Subcutaneous adipose tissue (tissue), 4 donors: ENCODE measurements around the gene BAG1. TPM values are rescaled to one million over a fixed set of nuclear protein-coding genes. Genes with fewer than 3 reads are reported as not detected.

Source experiments
- total RNA-seq, 4 donors: library from RNA; depleted of rRNA; stranded (reverse); fragments of >200 nt; gene quantifications; one replicate each; pipeline ENCODE4 v1.1.0, GENCODE V29; 2016
- TF ChIP-seq, protein P1 (sequence below): fragments of 450-650 bp; IDR thresholded peaks from one replicate; pipeline ENCODE4 v1.5.1; 2016; ENCODE audit warnings: low read depth, mild to moderate bottlenecking, control low read depth, antibody characterized with exemption, moderate library complexity

The BAG1 gene
- total RNA-seq, 4 donors from 2014 or later = 60.3 to 92.5 (median 77.8) TPM

DNA sequence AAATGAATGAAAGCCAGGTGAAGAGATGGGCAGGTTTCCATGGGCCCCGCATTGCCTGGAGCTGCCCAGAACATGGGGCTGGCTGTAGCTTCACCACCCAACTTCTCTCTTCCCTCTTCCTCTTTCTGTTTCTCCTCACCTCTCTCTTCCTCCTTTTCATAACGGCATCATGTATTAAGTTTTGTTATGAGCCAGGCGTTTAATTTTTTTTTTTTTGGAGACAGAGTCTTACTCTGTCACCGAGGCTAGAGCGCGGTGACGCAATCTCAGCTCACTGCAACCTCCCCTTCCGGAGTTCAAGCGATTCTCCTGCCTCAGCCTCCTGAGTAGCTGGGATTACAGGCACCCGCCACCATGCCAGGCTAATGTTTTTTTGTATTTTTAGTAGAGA lies 37.5 kb downstream of the BAG1 start:
- TF ChIP-seq, protein P1, sequence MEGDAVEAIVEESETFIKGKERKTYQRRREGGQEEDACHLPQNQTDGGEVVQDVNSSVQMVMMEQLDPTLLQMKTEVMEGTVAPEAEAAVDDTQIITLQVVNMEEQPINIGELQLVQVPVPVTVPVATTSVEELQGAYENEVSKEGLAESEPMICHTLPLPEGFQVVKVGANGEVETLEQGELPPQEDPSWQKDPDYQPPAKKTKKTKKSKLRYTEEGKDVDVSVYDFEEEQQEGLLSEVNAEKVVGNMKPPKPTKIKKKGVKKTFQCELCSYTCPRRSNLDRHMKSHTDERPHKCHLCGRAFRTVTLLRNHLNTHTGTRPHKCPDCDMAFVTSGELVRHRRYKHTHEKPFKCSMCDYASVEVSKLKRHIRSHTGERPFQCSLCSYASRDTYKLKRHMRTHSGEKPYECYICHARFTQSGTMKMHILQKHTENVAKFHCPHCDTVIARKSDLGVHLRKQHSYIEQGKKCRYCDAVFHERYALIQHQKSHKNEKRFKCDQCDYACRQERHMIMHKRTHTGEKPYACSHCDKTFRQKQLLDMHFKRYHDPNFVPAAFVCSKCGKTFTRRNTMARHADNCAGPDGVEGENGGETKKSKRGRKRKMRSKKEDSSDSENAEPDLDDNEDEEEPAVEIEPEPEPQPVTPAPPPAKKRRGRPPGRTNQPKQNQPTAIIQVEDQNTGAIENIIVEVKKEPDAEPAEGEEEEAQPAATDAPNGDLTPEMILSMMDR = no peak

DNA sequence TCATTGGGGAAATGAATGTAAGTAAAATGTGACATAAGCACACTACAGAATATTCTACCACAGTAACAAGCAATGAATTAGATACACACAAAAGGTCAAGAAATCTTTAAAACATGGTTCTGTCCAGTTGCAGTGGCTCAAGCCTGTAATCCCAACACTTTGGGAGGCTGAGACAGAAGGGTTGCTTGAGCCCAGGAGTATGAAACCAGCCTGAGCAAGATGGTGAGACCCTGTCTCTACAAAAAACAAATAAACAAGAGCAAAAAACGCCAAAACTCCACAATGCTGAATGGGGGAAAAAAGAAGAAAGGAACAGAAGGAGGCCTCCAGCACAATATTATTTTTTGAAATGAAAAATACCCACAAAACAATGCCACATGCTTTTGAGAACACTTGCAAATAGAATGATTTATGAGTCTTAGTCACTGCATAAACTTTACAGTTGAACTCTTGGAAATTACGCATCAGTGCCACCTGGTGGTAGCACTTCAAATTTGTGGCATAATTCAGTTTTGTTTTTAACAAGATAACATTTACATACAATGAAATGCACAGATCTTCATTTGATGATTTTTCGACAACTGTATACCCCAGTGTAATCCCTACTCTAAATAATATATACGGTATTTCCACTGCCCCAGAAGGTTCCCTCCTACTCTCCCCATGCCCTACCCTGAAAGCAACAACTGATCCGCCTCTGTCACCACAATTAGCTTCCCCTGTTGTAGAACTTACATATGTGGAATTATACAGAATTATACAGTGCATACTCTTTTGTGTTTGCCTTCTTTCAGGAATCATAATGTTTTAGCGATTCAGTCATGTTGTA lies 39.0 kb downstream of the BAG1 start:
- TF ChIP-seq, protein P1 = no peak

DNA sequence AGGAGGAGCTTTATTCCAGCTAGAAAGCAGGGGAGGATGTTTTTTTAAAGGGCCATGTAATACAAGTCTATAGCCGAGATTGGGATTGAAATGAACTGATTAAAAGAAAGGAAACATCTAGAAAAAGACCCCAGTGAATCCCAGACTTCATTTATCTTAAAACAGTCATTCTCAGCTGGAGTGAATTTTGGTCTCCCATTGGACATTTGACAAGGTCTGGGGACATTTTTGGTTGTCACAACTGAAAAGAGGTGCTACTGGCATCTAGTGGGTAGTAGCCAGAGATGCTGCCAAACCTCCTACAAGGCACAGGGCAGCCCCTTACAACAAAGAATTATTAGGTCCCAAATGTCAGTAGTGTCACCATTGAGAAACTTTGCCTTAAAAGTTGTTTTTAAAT lies 40.8 kb downstream of the BAG1 start:
- TF ChIP-seq, protein P1 = no peak

DNA sequence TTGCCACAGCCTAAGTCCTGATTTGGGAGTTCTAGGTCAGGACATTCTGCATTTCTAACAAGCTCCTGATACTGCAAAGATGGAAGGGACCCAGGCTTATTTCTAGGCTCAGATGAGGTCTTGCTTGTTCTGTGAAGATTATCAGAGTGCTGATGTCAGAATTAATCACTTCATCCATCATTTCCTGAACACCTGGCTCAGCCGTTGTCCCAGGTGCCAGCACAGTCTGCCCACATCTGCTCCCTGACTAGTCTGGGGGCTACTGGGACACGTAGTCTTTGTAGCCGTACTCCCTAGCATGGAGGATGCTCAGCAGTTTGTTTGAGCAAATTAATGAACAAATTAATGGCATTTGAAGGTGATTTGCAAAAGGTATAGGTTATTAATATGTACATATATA lies 42.5 kb downstream of the BAG1 start:
- TF ChIP-seq, protein P1 = no peak

DNA sequence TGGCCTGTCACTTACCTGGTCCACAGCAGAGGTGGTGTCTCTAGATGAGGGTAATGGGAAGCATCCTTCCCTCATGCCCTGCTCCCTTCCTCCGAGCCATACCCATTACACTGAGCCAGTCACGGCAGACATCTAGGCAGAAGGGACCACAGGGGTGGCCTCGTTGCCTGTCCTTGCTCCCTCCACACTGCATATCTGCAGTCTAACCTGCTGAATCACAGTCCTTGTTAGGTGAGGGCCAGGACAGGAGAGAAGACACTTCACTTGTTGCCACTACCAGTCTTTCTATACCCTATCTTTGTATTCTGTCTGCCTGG lies 43.0 kb downstream of the BAG1 start:
- TF ChIP-seq, protein P1 = no peak

DNA sequence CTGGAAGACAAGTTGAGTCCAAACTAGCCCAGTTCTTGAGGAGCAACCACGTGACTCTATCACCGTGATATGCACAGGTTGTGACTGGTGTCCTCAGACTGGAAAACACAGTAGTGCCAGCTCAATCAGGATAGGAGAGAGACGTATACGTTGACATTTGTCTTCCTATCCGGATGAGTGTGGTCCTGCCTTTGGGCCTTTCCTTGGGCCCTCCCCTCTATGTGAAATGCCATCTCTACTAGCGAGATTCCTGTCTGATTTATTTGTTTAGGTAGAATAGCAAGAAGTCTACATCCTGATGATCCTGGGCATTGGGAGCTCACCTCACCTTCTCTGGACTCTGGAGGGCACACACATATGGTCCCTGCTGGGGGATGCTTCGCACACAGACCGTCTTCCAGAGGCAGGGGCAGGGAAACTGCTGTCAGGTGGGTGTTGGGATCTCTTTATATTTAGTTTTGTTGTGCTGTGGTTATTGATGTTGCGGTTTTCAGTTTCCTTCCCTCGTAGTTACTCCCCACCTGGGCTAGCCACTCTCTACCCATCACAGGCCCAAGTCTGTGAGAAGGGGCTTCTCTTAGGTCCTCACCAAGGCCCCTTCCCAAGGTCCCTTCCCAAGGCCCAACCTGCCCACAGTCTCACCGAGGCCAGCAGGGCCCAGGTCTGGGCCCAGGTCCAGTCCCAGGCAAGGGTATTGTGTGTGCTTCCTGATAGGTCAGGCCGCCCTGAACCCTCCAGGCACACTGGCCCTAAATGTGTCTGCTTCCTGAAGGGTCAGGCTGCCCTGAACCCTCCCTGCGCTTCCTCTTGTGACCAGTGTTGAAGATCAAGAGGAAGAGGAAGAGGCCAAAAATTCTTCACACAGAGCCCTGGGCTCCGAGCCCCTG lies 43.6 kb downstream of the BAG1 start:
- TF ChIP-seq, protein P1 = no peak

DNA sequence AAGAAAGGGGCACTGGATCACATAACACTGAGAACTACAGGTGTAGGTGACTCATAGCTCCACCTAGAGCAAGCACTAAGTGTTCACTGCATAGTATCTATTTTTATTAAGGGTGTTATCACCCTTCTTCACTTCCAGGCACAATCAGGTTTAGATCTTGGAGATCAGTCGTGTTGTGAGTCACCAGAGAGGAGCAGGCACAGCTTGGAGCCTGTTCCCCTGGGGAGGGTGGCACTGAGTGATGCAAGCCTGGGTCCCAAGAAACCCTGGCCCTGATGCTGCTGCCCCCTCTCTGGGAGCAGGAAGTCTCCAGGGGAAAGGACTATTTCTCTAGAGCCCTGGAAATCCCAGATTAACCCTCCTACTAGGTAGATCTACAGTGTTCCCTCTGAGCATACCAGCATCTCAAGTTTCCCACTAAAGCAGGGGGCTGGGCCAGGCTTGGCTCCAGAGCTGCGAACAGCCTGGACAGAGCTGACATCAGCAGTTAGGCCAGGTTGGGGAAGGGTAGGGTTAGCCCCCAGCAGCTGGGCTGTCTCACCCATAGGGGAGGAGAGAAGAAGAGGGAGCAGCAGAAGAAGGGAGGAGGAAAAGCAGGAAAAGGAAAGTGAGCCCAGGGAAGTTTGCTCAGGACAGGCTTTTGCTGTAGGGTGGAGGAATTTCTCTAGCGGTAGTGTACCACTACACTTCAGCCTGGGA lies 52.7 kb downstream of the BAG1 start:
- TF ChIP-seq, protein P1 = no peak
